Urothelium cell line (cell line): ENCODE results near the gene ERC1.

ENCODE experiments used
- DNase-seq: peaks from one replicate; pipeline ENCODE4 v3.0.0; 2011; ENCODE audit warnings: low spot score, mixed read lengths
- FAIRE-seq: peaks from 2 replicates; lab custom pipeline; 2011; peaks lifted over from hg19 to GRCh38; lab: Jason Lieb, UNC

ERC1 gene

GRCh38 chr12:1465990-1466389 lies 475.0 kb downstream of the ERC1 start:
- DNase-seq (no peak), FAIRE-seq (peak; percentile 42)

- FAIRE-seq (peak; percentile 48), DNase-seq (no peak)
These were observed 475.6 kb downstream of the ERC1 start for GRCh38 chr12:1466481-1467154.

- FAIRE-seq (no peak), DNase-seq (no peak)
These were observed 476.7 kb downstream of the ERC1 start for GRCh38 chr12:1467710-1468109.

GRCh38 chr12:1469070-1469469 lies 478.0 kb downstream of the ERC1 start:
- FAIRE-seq (no peak), DNase-seq (no peak)

- FAIRE-seq = peak; percentile 17
- DNase-seq = no peak
These were observed 479.0 kb downstream of the ERC1 start for GRCh38 chr12:1470051-1470450.

GRCh38 chr12:1471224-1471623 lies 480.2 kb downstream of the ERC1 start:
- FAIRE-seq (no peak), DNase-seq (no peak)

GRCh38 chr12:1473418-1473817 lies 482.4 kb downstream of the ERC1 start:
- DNase-seq = peak; percentile 43
- FAIRE-seq = peak; percentile 40

- DNase-seq = peak; percentile 84
- peak; percentile 98 for FAIRE-seq
These were observed 483.1 kb downstream of the ERC1 start for GRCh38 chr12:1474041-1474573.

- DNase-seq (peak; percentile 72), FAIRE-seq (peak; percentile 89)
These were observed 483.6 kb downstream of the ERC1 start for GRCh38 chr12:1474574-1475153.

- FAIRE-seq (no peak), DNase-seq (no peak)
These were observed 488.6 kb downstream of the ERC1 start for GRCh38 chr12:1479645-1480044.

- no peak for DNase-seq
- FAIRE-seq = no peak
These were observed 490.3 kb downstream of the ERC1 start for GRCh38 chr12:1481326-1481725.

- DNase-seq = no peak
These were observed 490.9 kb downstream of the ERC1 start for GRCh38 chr12:1481906-1482305.

GRCh38 chr12:1488908-1489381 lies 497.9 kb downstream of the ERC1 start:
- peak; percentile 36 for DNase-seq
- FAIRE-seq = no peak

More at GRCh38 chr12:1481906-1482305, 490.9 kb downstream of the ERC1 start:
- FAIRE-seq = no peak

GRCh38 chr12:1491983-1492697 lies 501.1 kb downstream of the ERC1 start:
- FAIRE-seq (peak; percentile 53), DNase-seq (no peak)

- DNase-seq (no peak), FAIRE-seq (peak; percentile 53)
These were observed 502.9 kb downstream of the ERC1 start for GRCh38 chr12:1493781-1494565.

- DNase-seq (no peak), FAIRE-seq (no peak)
These were observed 503.8 kb downstream of the ERC1 start for GRCh38 chr12:1494856-1495255.

GRCh38 chr12:1496162-1496900 lies 505.3 kb downstream of the ERC1 start:
- peak; percentile 55 for FAIRE-seq
- DNase-seq = no peak

GRCh38 chr12:1497161-1497560 lies 506.1 kb downstream of the ERC1 start:
- FAIRE-seq (peak; percentile 63), DNase-seq (no peak)

GRCh38 chr12:1498199-1498740 lies 507.2 kb downstream of the ERC1 start:
- no peak for FAIRE-seq
- no peak for DNase-seq

- DNase-seq (no peak), FAIRE-seq (no peak)
These were observed 508.3 kb downstream of the ERC1 start for GRCh38 chr12:1499351-1499750.
